Osteoblast (primary cell): ENCODE results near the gene SPAG7. TPM values are rescaled to one million over a fixed set of nuclear protein-coding genes. Genes with fewer than 3 reads are reported as not detected.
A peak's percentile ranks its signal among the peaks of the same experiment; 100 is the strongest.

Experiments
- DNase-seq: peaks from one replicate; pipeline ENCODE4 v3.0.0; 2011; ENCODE audit warnings: low spot score, mixed read lengths; ENCODE audit not compliant: insufficient read length; ENCODE audit errors: missing footprints
- H2AFZ ChIP-seq: 2 replicates; pipeline ENCODE4 v1.6.0; 2011; ENCODE audit warnings: mild to moderate bottlenecking, low read length
- H3K27ac ChIP-seq: 2 replicates; pipeline ENCODE4 v1.5.1; 2011; ENCODE audit warnings: mild to moderate bottlenecking, low read depth, low read length, moderate library complexity
- H3K27me3 ChIP-seq: 2 replicates; pipeline ENCODE4 v1.6.0; 2012; ENCODE audit warnings: mild to moderate bottlenecking, control low read depth, inconsistent platforms, low read length, moderate library complexity; ENCODE audit not compliant: insufficient read depth
- H3K36me3 ChIP-seq: 2 replicates; pipeline ENCODE4 v1.5.1; 2011; ENCODE audit warnings: mild to moderate bottlenecking, low read length, control low read depth, moderate library complexity; ENCODE audit not compliant: insufficient read depth
- H3K4me1 ChIP-seq: 2 replicates; pipeline ENCODE4 v1.5.1; 2011; ENCODE audit warnings: mild to moderate bottlenecking, low read length, control low read depth, moderate library complexity; ENCODE audit not compliant: insufficient read depth
- H3K4me2 ChIP-seq: 2 replicates; pipeline ENCODE4 v1.6.0; 2011; ENCODE audit warnings: mild to moderate bottlenecking, low read length; ENCODE audit not compliant: insufficient read depth
- H3K4me3 ChIP-seq: fragments of 200-600 bp; sonication (generic); 3 replicates; pipeline ENCODE4 v1.5.1; 2012; ENCODE audit warnings: mild to moderate bottlenecking, low read length, inconsistent platforms; ENCODE audit not compliant: insufficient read depth
- H3K79me2 ChIP-seq: 2 replicates; pipeline ENCODE4 v1.6.0; 2012; ENCODE audit warnings: mild to moderate bottlenecking, low read length, control low read depth, inconsistent platforms; ENCODE audit not compliant: insufficient read depth
- H3K9me3 ChIP-seq: 2 replicates; pipeline ENCODE4 v1.5.1; 2011; ENCODE audit warnings: low read depth, low read length, control low read depth
- H4K20me1 ChIP-seq: 2 replicates; pipeline ENCODE4 v1.6.0; 2012; ENCODE audit warnings: mild to moderate bottlenecking, low read length, control low read depth; ENCODE audit not compliant: insufficient read depth
- total RNA-seq: library from RNA; depleted of rRNA; stranded (reverse); fragments of >200 nt; gene quantifications from 2 replicates; pipeline ENCODE4 v1.2.3, GENCODE V29; 2012
- TF ChIP-seq, protein P1 (sequence below): IDR thresholded peaks from 2 replicates; pipeline ENCODE4 v1.5.1; 2011; ENCODE audit warnings: mild to moderate bottlenecking, low read depth, low read length, moderate library complexity; ENCODE audit errors: extremely low read depth

SPAG7 gene
- total RNA-seq, 1 donor, result 34.0 TPM

DNA sequence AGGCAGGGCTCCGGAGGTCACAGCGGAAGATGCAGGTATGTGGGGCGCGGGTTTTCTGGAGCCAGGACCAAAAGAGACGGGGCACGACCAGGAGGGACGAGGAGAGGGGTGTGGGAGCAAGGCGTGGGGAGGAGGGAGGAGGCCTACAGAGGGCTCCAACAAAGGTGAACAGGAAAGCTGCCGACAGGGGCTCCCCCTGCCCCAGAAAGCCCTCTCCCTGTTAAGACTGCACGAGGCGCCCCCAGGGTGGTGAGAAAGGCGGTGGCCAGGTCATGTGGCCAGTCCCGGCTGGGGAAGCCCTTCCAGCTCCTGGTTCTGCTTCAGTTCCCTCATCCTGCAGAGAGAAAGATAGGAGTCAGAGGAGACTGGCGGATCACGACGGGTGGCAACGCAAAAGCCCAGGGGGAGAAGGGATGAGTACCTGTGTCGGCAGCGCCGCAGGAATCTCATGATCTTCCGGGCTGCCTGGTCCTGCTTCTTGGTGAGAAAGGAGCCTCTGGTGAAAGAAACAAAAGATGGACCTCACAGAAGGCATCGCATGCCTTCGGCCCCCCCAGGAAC lies 949 bp upstream of the SPAG7 start:
- Histone ChIP-seq H3K27me3 (no peaks in the 10 kb centered on the region), H3K9me3 (no peaks in the 10 kb centered on the region), H3K79me2 (peaks cover 17% of the 10 kb centered on the region), H4K20me1 (no peaks in the 10 kb centered on the region), H3K4me3 (peak overlapping the region; percentile 89), H3K4me1 (peaks cover 34% of the 10 kb centered on the region), H3K36me3 (peaks cover 29% of the 10 kb centered on the region), H3K27ac (peak overlapping the region; percentile 96), H3K4me2 (peak overlapping the region; percentile 90), H2AFZ (peak overlapping the region; percentile 72)
- DNase-seq, result no peak
- TF ChIP-seq, protein P1, sequence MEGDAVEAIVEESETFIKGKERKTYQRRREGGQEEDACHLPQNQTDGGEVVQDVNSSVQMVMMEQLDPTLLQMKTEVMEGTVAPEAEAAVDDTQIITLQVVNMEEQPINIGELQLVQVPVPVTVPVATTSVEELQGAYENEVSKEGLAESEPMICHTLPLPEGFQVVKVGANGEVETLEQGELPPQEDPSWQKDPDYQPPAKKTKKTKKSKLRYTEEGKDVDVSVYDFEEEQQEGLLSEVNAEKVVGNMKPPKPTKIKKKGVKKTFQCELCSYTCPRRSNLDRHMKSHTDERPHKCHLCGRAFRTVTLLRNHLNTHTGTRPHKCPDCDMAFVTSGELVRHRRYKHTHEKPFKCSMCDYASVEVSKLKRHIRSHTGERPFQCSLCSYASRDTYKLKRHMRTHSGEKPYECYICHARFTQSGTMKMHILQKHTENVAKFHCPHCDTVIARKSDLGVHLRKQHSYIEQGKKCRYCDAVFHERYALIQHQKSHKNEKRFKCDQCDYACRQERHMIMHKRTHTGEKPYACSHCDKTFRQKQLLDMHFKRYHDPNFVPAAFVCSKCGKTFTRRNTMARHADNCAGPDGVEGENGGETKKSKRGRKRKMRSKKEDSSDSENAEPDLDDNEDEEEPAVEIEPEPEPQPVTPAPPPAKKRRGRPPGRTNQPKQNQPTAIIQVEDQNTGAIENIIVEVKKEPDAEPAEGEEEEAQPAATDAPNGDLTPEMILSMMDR, result no peak

DNA sequence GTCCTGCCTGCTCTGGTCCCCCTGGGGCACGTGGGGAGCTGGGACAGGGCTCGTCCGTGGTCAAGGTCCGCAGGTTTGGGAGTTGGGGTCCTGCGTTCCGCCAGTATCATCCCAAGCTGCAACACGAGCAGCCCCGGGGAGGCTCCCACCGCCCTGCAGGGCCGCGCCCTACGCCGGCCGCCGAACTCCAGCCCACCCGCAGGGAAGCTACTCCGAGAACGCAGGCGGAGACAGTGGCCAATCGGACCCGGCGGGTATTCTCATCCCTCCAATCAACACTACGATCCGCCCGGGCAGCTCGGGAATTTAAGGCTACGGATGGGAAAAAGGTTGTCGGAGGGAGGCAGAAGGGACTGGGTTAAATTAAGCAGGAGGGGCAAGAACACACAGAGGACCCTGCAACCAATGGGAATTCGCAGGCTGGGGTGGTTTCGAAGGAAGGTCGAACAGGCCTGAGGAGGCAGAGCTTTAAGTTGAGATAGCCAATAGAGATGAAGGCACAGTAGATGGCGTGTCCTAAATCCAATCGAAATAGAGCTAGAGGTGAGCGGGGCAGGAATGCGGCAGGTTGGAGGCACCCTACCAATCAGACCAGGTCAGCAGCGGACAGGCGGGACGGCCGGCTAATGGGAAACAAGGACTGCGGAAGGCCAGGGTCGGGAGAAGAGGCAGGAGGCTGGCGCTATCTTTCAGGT lies 626 bp downstream of the SPAG7 start:
- H3K27ac ChIP-seq, result peak overlapping the region; percentile 96
- H3K36me3 ChIP-seq, result peaks cover 14% of the 10 kb centered on the region
- H4K20me1 ChIP-seq, result no peaks in the 10 kb centered on the region
- DNase-seq, result peak; percentile 99
- no peaks in the 10 kb centered on the region for H3K27me3 ChIP-seq
- peaks cover 17% of the 10 kb centered on the region for H3K79me2 ChIP-seq
- TF ChIP-seq, protein P1, result no peak
- peak overlapping the region; percentile 90 for H3K4me2 ChIP-seq
- H3K4me1 ChIP-seq, result peaks cover 34% of the 10 kb centered on the region
- peak overlapping the region; percentile 89 for H3K4me3 ChIP-seq
- peak overlapping the region; percentile 27 for H2AFZ ChIP-seq
- H3K9me3 ChIP-seq, result no peaks in the 10 kb centered on the region

DNA sequence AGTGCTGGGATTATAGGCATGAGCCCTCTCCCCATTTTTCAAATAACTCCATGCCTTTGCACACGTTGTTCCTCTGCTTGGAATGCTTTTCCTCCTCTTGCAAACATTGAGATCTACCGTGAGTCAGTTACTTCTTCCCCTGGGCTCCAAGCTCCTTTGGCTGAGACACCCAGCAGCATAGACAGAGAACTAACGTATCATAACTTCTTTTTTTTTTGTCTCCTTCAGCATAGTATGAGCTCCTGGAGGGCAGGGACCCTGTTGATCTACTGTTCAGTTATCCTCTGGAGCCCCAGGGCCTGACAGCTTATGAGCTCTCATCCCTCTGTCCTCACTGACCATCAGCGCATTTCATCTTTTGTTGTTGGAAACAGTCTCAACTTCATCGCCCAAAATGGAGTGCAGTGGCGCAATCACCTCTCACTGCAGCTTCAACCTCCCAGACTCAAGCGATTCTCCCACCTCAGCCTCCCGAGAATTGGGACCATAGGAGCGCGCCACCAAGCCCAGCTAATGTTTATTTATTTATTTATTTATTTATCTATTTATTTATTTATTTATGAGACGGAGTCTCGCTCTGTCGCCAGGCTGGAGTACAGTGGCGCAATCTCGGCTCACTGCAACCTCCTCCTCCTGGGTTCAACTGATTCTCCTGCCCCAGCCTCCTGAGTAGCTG lies 2.2 kb downstream of the SPAG7 start:
- DNase-seq, result peak; percentile 39
- Histone ChIP-seq H3K4me1 (peaks cover 34% of the 10 kb centered on the region), H2AFZ (no peak overlapping the region), H3K4me2 (no peak overlapping the region), H3K36me3 (peaks cover 14% of the 10 kb centered on the region), H4K20me1 (no peaks in the 10 kb centered on the region), H3K9me3 (no peaks in the 10 kb centered on the region), H3K27ac (no peak overlapping the region), H3K79me2 (peaks cover 11% of the 10 kb centered on the region), H3K27me3 (no peaks in the 10 kb centered on the region), H3K4me3 (no peak overlapping the region)
- TF ChIP-seq, protein P1, result no peak

DNA sequence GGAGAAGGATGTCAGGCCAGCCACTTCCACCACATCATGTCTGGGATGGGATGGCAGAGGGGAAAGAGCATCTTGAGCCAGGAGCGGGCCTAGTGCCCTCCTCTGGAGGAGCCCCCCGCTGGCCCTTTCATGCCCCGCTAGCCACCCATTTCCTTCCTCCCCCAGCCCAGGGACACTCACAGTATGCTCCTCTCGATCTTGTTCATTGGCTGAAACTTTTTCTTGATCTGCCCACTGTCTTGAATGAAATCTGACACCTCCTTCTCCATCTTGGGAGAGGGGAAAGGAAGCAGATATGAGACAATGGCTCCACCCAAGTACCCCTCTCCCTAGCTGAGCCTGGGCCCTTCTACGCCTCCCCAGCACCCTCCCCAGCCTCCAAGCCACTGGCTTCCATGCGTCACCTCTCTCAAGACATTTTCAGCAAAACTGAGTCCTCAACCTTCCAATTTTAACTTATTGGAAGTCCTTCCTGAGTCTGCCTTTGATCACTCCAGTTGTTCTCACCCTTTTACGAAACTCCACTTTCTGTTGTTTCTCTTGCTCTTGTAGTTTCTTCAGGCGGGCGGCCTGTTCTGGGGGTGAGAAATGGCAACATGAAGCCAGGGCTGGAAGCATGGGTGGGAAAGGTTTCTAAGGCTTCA lies 7.2 kb downstream of the SPAG7 start:
- H3K4me3 ChIP-seq, result no peak overlapping the region
- TF ChIP-seq, protein P1, result no peak
- H2AFZ ChIP-seq, result no peak overlapping the region
- no peaks in the 10 kb centered on the region for H3K9me3 ChIP-seq
- peak; percentile 69 for DNase-seq
- H3K27me3 ChIP-seq, result no peaks in the 10 kb centered on the region
- no peak overlapping the region for H3K4me2 ChIP-seq
- no peaks in the 10 kb centered on the region for H4K20me1 ChIP-seq
- no peak overlapping the region for H3K27ac ChIP-seq
- peaks cover 4% of the 10 kb centered on the region for H3K79me2 ChIP-seq
- no peaks in the 10 kb centered on the region for H3K4me1 ChIP-seq
- peaks cover 20% of the 10 kb centered on the region for H3K36me3 ChIP-seq
